Ascending aorta (tissue), 2 donors: ENCODE data around the gene CNNM3. TPM values are rescaled to one million over a fixed set of nuclear protein-coding genes. Genes with fewer than 3 reads are reported as not detected.

ENCODE experiments used
- DNase-seq, 2 donors: peaks; one replicate each; pipeline ENCODE4 v3.0.0-alpha.2; 2019; ENCODE audit warnings: low spot score in 2 of 2
- H3K27ac ChIP-seq, 2 donors: fragments of 200-600 bp; sonication (generic); one replicate each; pipeline ENCODE4 v1.5.1; 2016 to 2017; ENCODE audit warnings: mild to moderate bottlenecking in 1 of 2
- H3K27me3 ChIP-seq: fragments of 200-600 bp; sonication (generic); one replicate; pipeline ENCODE4 v1.5.1; 2017
- H3K36me3 ChIP-seq, 2 donors: fragments of 200-600 bp; sonication (generic); one replicate each; pipeline ENCODE4 v1.5.1; 2016
- H3K4me1 ChIP-seq, 2 donors: fragments of 200-600 bp; sonication (generic); one replicate each; pipeline ENCODE4 v1.5.1; 2016 to 2017; ENCODE audit warnings: mild to moderate bottlenecking in 1 of 2
- H3K4me3 ChIP-seq, 2 donors: fragments of 200-600 bp; sonication (generic); one replicate each; pipeline ENCODE4 v1.5.1; 2016 to 2017; ENCODE audit warnings: mild to moderate bottlenecking in 1 of 2
- H3K9me3 ChIP-seq, 2 donors: fragments of 200-600 bp; sonication (generic); one replicate each; pipeline ENCODE4 v1.5.1; 2016
- CTCF ChIP-seq, 3 experiments: fragments of 200-600 bp in 2 of 3; fragments of 450-650 bp in 1 of 3; sonication (generic) in 2 of 3; IDR thresholded peaks; one replicate each; pipeline ENCODE4 v1.5.1; 2016 to 2019; ENCODE audit warnings: antibody characterized with exemption in 3 of 3, mild to moderate bottlenecking in 1 of 3, moderate library complexity in 1 of 3
- intact Hi-C: fragments of 100-400 bp; cut with DNase I; formaldehyde crosslinking; loops from one replicate; pipeline ENCODE4 v1.15.1; 2023
- total RNA-seq: library from RNA; depleted of rRNA; stranded (reverse); fragments of >200 nt; gene quantifications from one replicate; pipeline ENCODE4 v1.1.0, GENCODE V29; 2016

Gene CNNM3
- total RNA-seq, 1 donor from 2014 or later = 24.5 TPM

GRCh38 chr2:96879545-96880040 is 63.5 kb downstream of the CNNM3 start:
- no peaks in the 10 kb centered on the region for H3K36me3 ChIP-seq
- DNase-seq = no peak
- intact Hi-C loops = loop anchor here (10.0 kb wide), 1 partner anchor 615 kb away; the partner anchor contains the start of genes CIAO1 and TMEM127
- TF ChIP-seq CTCF (IDR thresholded peaks at IDR 0.05) = no peak
- no peaks in the 10 kb centered on the region for H3K9me3 ChIP-seq
- H3K4me3 ChIP-seq = no peak overlapping the region
- H3K4me1 ChIP-seq = no peaks in the 10 kb centered on the region
- no peak overlapping the region for H3K27ac ChIP-seq
- no peaks in the 10 kb centered on the region for H3K27me3 ChIP-seq

DNA sequence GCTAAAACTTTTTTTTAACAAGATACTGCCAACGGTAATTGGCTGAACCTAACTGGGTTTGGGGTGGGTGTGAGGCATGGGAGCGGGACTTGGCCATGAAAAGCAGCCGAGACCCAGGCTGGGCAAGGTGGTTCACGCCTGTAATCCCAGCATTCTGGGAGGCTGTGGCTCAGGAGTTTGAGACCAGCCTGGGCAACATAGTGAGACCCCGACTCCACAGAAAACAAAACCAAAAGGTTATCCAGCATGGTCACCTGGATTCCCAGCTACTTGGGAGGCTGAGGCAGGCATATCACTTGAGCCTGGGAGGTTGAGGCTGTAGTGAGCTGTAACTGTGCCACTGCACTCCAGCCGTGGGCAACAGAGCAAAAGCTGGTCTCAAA is 64.8 kb downstream of the CNNM3 start:
- Histone ChIP-seq H3K4me1 (no peaks in the 10 kb centered on the region), H3K9me3 (no peaks in the 10 kb centered on the region), H3K27ac (no peak overlapping the region), H3K27me3 (no peaks in the 10 kb centered on the region), H3K4me3 (no peak overlapping the region), H3K36me3 (no peaks in the 10 kb centered on the region)
- TF ChIP-seq CTCF (IDR thresholded peaks at IDR 0.05) = no peak
- intact Hi-C loops = no loop called here
- no peak for DNase-seq

GRCh38 chr2:96881349-96882195 is 65.5 kb downstream of the CNNM3 start:
- H3K4me1 ChIP-seq = no peaks in the 10 kb centered on the region
- H3K27ac ChIP-seq = no peak overlapping the region
- intact Hi-C loops = no loop called here
- no peaks in the 10 kb centered on the region for H3K27me3 ChIP-seq
- no peak overlapping the region for H3K4me3 ChIP-seq
- H3K9me3 ChIP-seq = no peaks in the 10 kb centered on the region
- no peak for DNase-seq
- no peak for TF ChIP-seq CTCF (IDR thresholded peaks at IDR 0.05)
- no peaks in the 10 kb centered on the region for H3K36me3 ChIP-seq

- intact Hi-C loops = no loop called here
- DNase-seq = no peak
- no peak overlapping the region for H3K27ac ChIP-seq
Observed at GRCh38 chr2:96882230-96882629, 66.2 kb downstream of the CNNM3 start.

DNA sequence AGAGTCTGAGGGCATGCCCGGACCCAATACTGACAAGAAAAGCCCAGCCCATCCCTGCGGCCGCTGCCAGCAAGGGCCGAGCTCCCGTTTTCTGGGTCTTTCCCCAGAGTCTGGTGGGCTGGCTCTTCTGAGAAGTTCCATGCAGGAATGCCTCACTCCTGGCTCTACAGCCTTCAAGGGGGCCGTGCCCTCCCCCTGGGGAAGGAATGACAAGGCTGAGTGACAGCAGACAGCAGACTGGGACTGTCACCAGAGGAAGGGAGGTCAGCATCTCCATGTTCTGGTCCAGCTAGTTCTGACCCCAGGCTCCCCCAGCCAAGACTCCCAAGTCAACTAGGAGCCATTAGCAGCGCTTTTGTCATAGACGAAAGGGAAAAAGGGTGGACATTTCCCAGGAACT is 66.8 kb downstream of the CNNM3 start:
- no peak for TF ChIP-seq CTCF (IDR thresholded peaks at IDR 0.05)
- H3K9me3 ChIP-seq = no peaks in the 10 kb centered on the region
- no peak for DNase-seq

More at GRCh38 chr2:96882230-96882629, 66.2 kb downstream of the CNNM3 start:
- no peak overlapping the region for H3K4me3 ChIP-seq
- TF ChIP-seq CTCF (IDR thresholded peaks at IDR 0.05) = no peak
- H3K27me3 ChIP-seq = no peaks in the 10 kb centered on the region
- H3K36me3 ChIP-seq = no peaks in the 10 kb centered on the region
- H3K4me1 ChIP-seq = peaks cover 2 to 3% of the 10 kb centered on the region in 2 donors
- no peaks in the 10 kb centered on the region for H3K9me3 ChIP-seq

More for the DNA sequence above, 66.8 kb downstream of the CNNM3 start:
- Histone ChIP-seq H3K4me3 (no peak overlapping the region), H3K27me3 (no peaks in the 10 kb centered on the region), H3K27ac (no peak overlapping the region), H3K36me3 (no peaks in the 10 kb centered on the region), H3K4me1 (peaks cover 6 to 10% of the 10 kb centered on the region in 2 donors)
- intact Hi-C loops = no loop called here
